ENCODE measurements around the gene BTBD19.
"Not testable (repeated sequence)": the region's sequence is repeated elsewhere in the genome, so short reads cannot be mapped to it uniquely, and the experiment has no call there.

- not testable (repeated sequence) for TF ChIP-seq POLR2A, POLR2AphosphoS5 (IDR thresholded peaks at IDR 0.05; ENCODE audit: low read depth, low read length)
Observed at GRCh38 chr1:44815926-44816325, 7.6 kb downstream of the BTBD19 start.
